Activated CD4-positive, alpha-beta T cell treated with anti-CD3 and anti-CD28 coated beads, Interleukin-2, amount 10 ng/mL, durations not matched to agents 24 days and 14 days (primary cell): Measurements from ENCODE around the gene RIPK3. TPM values are rescaled to one million over a fixed set of nuclear protein-coding genes. Genes with fewer than 3 reads are reported as not detected.

ENCODE experiments used
- DNase-seq: peaks from one replicate; pipeline ENCODE4 v3.0.0; 2022
- H3K27ac Mint-ChIP-seq: one replicate; pipeline ENCODE4 v1.8.0; 2022; ENCODE audit warnings: mild to moderate bottlenecking, mixed read lengths
- H3K27me3 Mint-ChIP-seq: one replicate; pipeline ENCODE4 v1.8.0; 2022; ENCODE audit warnings: mixed read lengths
- H3K36me3 Mint-ChIP-seq: one replicate; pipeline ENCODE4 v1.8.0; 2022; ENCODE audit warnings: low read depth, mild to moderate bottlenecking, mixed read lengths
- H3K4me1 Mint-ChIP-seq: one replicate; pipeline ENCODE4 v1.8.0; 2021; ENCODE audit warnings: mixed read lengths
- H3K4me3 Mint-ChIP-seq: one replicate; pipeline ENCODE4 v1.8.0; 2022; ENCODE audit warnings: mild to moderate bottlenecking, moderate library complexity, mixed read lengths
- H3K9me3 Mint-ChIP-seq: one replicate; pipeline ENCODE4 v1.8.0; 2021; ENCODE audit warnings: mixed read lengths
- intact Hi-C: fragments of 100-400 bp; cut with micrococcal nuclease; formaldehyde crosslinking; loops from one replicate; pipeline ENCODE4 v1.15.1; 2023
- total RNA-seq: library from RNA; stranded (reverse); gene quantifications from 2 replicates; pipeline ENCODE4 v1.2.3, GENCODE V29; 2022

Gene RIPK3
- total RNA-seq, 1 donor from 2014 or later = 13.9 TPM

- peaks cover 70% of the 10 kb centered on the region for H3K36me3 Mint-ChIP-seq
- intact Hi-C loops = no loop called here
- no peak overlapping the region for H3K4me3 Mint-ChIP-seq
- H3K27me3 Mint-ChIP-seq = no peaks in the 10 kb centered on the region
- H3K4me1 Mint-ChIP-seq = peaks cover 25% of the 10 kb centered on the region
- DNase-seq = no peak
- no peaks in the 10 kb centered on the region for H3K9me3 Mint-ChIP-seq
- no peak overlapping the region for H3K27ac Mint-ChIP-seq
Measured at GRCh38 chr14:24304019-24304387, 35.8 kb downstream of the RIPK3 start.

GRCh38 chr14:24300326-24300980 is 39.3 kb downstream of the RIPK3 start:
- intact Hi-C loops = loop anchor here (1.0 kb wide), 1 partner anchor 8 kb away; no protein-coding TSS in a partner anchor
- Mint-ChIP-seq H3K36me3 (peaks cover 52% of the 10 kb centered on the region), H3K27me3 (no peaks in the 10 kb centered on the region), H3K27ac (peak overlapping the region; percentile 69), H3K4me1 (peaks cover 36% of the 10 kb centered on the region), H3K9me3 (no peaks in the 10 kb centered on the region), H3K4me3 (peak overlapping the region; percentile 86)
- no peak for DNase-seq

- Mint-ChIP-seq H3K36me3 (peaks cover 44% of the 10 kb centered on the region), H3K27ac (peak within 1 kb of the TSS; percentile 91), H3K9me3 (no peaks in the 10 kb centered on the region), H3K27me3 (no peaks in the 10 kb centered on the region), H3K4me3 (peak within 1 kb of the TSS; percentile 86), H3K4me1 (peaks cover 36% of the 10 kb centered on the region)
- intact Hi-C loops = loop anchor here (1.0 to 2.0 kb wide), 4 partner anchors 9 to 153 kb away; partner anchors contain the start of genes CHMP4A, GMPR2, NEDD8 and PSME2
- peak; percentile 98 for DNase-seq
Measured at GRCh38 chr14:24299255-24300191, 40.3 kb downstream of the RIPK3 start, which contains the start of the genes DHRS1 and NOP9. TSS of gene DHRS1 (minus strand) at chr14:24299780. CDS start at chr14:24299106, 674 bp downstream. TSS of gene NOP9 (plus strand) at chr14:24299850. CDS start at chr14:24299955, 105 bp downstream.

GRCh38 chr14:24298892-24299254 is 40.9 kb downstream of the RIPK3 start:
- intact Hi-C loops = loop anchor here (1.0 to 2.0 kb wide), 3 partner anchors 67 to 152 kb away; partner anchors contain the start of genes CHMP4A, GMPR2, NEDD8 and PSME2
- no peaks in the 10 kb centered on the region for H3K9me3 Mint-ChIP-seq
- peaks cover 36% of the 10 kb centered on the region for H3K4me1 Mint-ChIP-seq
- DNase-seq = peak; percentile 70
- H3K27me3 Mint-ChIP-seq = no peaks in the 10 kb centered on the region
- peak overlapping the region; percentile 91 for H3K27ac Mint-ChIP-seq
- peaks cover 41% of the 10 kb centered on the region for H3K36me3 Mint-ChIP-seq
- H3K4me3 Mint-ChIP-seq = peak overlapping the region; percentile 86

GRCh38 chr14:24297190-24297964 is 42.4 kb downstream of the RIPK3 start:
- DNase-seq = no peak
- peaks cover 30% of the 10 kb centered on the region for H3K36me3 Mint-ChIP-seq
- intact Hi-C loops = loop anchor here (1.0 to 2.0 kb wide), 2 partner anchors 54 to 81 kb away; partner anchors contain the start of gene MDP1
- H3K9me3 Mint-ChIP-seq = no peaks in the 10 kb centered on the region
- peak overlapping the region; percentile 83 for H3K27ac Mint-ChIP-seq
- peaks cover 2% of the 10 kb centered on the region for H3K27me3 Mint-ChIP-seq
- peaks cover 36% of the 10 kb centered on the region for H3K4me1 Mint-ChIP-seq
- peak overlapping the region; percentile 48 for H3K4me3 Mint-ChIP-seq

- intact Hi-C loops = loop anchor here (1.0 to 2.0 kb wide), 3 partner anchors 22 to 80 kb away; partner anchors contain the start of gene MDP1
- Mint-ChIP-seq H3K27me3 (peaks cover 2% of the 10 kb centered on the region), H3K9me3 (no peaks in the 10 kb centered on the region), H3K36me3 (peaks cover 28% of the 10 kb centered on the region), H3K4me1 (peaks cover 36% of the 10 kb centered on the region), H3K4me3 (peak overlapping the region; percentile 16), H3K27ac (peak overlapping the region; percentile 83)
- DNase-seq = peak; percentile 91
Measured at GRCh38 chr14:24296341-24297157, 43.2 kb downstream of the RIPK3 start.

GRCh38 chr14:24293525-24293924 is 46.3 kb downstream of the RIPK3 start:
- H3K9me3 Mint-ChIP-seq = no peaks in the 10 kb centered on the region
- H3K27ac Mint-ChIP-seq = no peak overlapping the region
- peaks cover 43% of the 10 kb centered on the region for H3K36me3 Mint-ChIP-seq
- peaks cover 2% of the 10 kb centered on the region for H3K27me3 Mint-ChIP-seq
- H3K4me1 Mint-ChIP-seq = peaks cover 35% of the 10 kb centered on the region
- no peak overlapping the region for H3K4me3 Mint-ChIP-seq
- intact Hi-C loops = no loop called here
- DNase-seq = no peak

- Mint-ChIP-seq H3K4me1 (peaks cover 35% of the 10 kb centered on the region), H3K9me3 (no peaks in the 10 kb centered on the region), H3K4me3 (no peak overlapping the region), H3K27me3 (peaks cover 10% of the 10 kb centered on the region), H3K36me3 (peaks cover 44% of the 10 kb centered on the region), H3K27ac (no peak overlapping the region)
- intact Hi-C loops = no loop called here
- no peak for DNase-seq
Measured at GRCh38 chr14:24292118-24292807, 47.5 kb downstream of the RIPK3 start.

GRCh38 chr14:24291446-24292117 is 48.2 kb downstream of the RIPK3 start:
- no peaks in the 10 kb centered on the region for H3K9me3 Mint-ChIP-seq
- H3K4me1 Mint-ChIP-seq = peaks cover 28% of the 10 kb centered on the region
- DNase-seq = no peak
- peaks cover 10% of the 10 kb centered on the region for H3K27me3 Mint-ChIP-seq
- H3K4me3 Mint-ChIP-seq = no peak overlapping the region
- H3K27ac Mint-ChIP-seq = no peak overlapping the region
- H3K36me3 Mint-ChIP-seq = peaks cover 42% of the 10 kb centered on the region
- intact Hi-C loops = no loop called here

DNA sequence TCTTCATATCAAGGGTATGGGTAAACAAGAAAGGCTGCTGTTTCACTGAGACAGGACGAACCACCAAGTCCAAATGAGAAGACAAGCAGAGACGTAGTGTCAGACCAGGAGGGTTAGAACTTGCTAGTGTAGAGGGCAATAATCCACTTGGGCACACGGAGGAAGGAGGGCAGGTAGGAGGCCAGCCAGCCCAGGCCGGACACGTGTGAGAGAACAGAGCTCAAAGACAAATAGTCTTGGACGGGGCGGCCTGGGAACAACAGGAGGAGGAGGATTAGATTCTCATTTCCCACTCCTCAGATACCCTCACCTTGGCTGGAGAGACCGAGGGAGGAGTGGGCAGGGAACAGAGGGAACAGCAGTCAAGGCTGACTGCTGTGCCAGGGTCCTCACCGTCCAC is 49.0 kb downstream of the RIPK3 start:
- Mint-ChIP-seq H3K27me3 (peaks cover 15% of the 10 kb centered on the region), H3K4me3 (no peak overlapping the region), H3K36me3 (peaks cover 35% of the 10 kb centered on the region), H3K9me3 (no peaks in the 10 kb centered on the region), H3K4me1 (peaks cover 22% of the 10 kb centered on the region), H3K27ac (no peak overlapping the region)
- intact Hi-C loops = no loop called here
- no peak for DNase-seq

- H3K4me3 Mint-ChIP-seq = no peak overlapping the region
- no peaks in the 10 kb centered on the region for H3K9me3 Mint-ChIP-seq
- intact Hi-C loops = loop anchor here (1.0 to 2.0 kb wide), 2 partner anchors 15 to 43 kb away; no protein-coding TSS in a partner anchor
- H3K27me3 Mint-ChIP-seq = peaks cover 19% of the 10 kb centered on the region
- DNase-seq = peak; percentile 79
- H3K36me3 Mint-ChIP-seq = peaks cover 33% of the 10 kb centered on the region
- H3K4me1 Mint-ChIP-seq = peaks cover 22% of the 10 kb centered on the region
- H3K27ac Mint-ChIP-seq = no peak overlapping the region
Measured at GRCh38 chr14:24289649-24290280, 50.0 kb downstream of the RIPK3 start.
